NCI-H82 (cell line): ENCODE results near the gene ATP10A.

ENCODE experiments used
- DNase-seq: peaks from one replicate; lab custom pipeline; 2025; lab: John Stamatoyannopoulos, UW

The ATP10A gene, protein sequence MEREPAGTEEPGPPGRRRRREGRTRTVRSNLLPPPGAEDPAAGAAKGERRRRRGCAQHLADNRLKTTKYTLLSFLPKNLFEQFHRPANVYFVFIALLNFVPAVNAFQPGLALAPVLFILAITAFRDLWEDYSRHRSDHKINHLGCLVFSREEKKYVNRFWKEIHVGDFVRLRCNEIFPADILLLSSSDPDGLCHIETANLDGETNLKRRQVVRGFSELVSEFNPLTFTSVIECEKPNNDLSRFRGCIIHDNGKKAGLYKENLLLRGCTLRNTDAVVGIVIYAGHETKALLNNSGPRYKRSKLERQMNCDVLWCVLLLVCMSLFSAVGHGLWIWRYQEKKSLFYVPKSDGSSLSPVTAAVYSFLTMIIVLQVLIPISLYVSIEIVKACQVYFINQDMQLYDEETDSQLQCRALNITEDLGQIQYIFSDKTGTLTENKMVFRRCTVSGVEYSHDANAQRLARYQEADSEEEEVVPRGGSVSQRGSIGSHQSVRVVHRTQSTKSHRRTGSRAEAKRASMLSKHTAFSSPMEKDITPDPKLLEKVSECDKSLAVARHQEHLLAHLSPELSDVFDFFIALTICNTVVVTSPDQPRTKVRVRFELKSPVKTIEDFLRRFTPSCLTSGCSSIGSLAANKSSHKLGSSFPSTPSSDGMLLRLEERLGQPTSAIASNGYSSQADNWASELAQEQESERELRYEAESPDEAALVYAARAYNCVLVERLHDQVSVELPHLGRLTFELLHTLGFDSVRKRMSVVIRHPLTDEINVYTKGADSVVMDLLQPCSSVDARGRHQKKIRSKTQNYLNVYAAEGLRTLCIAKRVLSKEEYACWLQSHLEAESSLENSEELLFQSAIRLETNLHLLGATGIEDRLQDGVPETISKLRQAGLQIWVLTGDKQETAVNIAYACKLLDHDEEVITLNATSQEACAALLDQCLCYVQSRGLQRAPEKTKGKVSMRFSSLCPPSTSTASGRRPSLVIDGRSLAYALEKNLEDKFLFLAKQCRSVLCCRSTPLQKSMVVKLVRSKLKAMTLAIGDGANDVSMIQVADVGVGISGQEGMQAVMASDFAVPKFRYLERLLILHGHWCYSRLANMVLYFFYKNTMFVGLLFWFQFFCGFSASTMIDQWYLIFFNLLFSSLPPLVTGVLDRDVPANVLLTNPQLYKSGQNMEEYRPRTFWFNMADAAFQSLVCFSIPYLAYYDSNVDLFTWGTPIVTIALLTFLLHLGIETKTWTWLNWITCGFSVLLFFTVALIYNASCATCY (N-terminal part only)

DNA sequence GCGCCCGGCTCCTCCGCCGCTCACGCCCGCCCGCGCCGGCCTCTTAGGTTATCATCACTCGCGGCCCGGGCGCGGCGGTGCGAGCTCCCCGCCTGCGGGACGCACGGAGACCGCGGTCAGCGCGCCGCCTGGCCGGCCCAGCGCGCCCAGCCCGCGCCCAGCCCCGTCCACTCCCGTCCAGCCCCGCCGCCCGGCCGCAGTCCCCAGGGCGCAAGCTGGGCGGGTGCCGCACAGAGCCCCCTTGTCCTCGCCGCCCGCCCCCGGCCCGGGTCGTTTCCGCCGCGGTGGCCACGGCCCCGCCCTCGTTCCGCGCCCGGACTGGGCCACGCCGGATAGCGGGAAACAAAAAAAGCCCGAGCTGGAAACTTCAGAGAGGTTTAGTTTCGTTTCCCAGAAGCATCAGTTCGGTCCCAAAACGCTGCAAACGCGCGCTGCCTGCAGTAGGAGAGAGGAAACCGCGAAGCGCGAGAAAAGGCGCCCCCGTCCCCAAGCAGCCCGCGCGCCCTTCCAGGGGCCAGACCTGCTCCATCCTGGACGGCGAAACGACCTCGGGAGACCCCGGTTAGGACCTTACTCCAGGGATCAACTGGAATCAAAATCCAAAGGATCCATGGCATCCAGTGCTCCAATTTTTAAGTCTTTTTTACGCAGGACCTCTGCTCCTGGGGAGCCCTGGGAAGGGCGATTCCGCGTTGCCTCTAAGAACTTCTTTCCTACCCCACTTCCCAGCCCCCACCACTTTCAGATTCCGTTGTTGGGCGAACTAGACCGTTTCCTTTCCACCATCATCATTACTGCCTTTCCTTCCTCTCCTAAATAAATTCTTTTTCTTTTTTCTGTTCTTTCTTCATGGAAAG is at the start of gene ATP10A:
ATP10A (minus strand) TSS at position 217 of the 857 bp plus-strand sequence. CDS start 231 bp downstream, outside the sequence.
- no peak for DNase-seq

DNA sequence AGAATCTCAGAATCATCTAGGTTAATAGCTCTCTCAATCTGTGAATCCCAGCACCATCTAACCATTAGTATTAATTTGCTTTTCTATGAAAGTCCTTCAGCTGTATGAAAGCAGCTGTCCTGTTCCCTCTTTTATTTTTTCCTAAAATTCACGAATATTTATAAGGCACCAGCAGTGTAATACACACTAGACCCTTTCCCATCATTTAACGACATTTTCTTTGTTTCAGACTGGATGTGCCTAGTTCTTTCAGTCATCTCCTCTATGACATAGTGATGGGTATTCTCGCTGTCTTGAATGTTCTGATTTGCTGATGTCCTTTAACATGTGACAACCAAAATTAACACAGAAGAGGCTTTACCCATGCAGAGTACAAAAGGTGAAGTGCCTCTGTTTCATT is 48.9 kb upstream of the ATP10A start:
- DNase-seq, result no peak

DNA sequence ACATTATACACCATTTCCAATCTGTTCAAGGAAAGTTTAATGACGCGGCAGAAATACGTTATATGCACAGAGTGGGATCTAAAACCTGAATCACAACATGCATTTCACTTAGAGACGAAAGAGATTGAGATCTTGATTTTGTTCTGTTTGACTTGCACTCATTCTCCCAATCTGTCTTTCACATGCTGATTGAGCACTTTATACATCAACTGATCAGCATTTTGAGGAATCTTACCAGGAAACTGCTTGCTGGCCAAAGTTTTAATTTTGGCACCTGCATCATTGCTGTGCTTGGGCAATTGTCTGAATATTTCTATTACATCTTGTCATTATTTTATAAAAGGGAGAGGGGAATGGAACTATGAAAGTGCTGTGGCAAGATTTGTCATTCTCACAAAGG is 47.7 kb upstream of the ATP10A start:
- DNase-seq, result no peak

DNA sequence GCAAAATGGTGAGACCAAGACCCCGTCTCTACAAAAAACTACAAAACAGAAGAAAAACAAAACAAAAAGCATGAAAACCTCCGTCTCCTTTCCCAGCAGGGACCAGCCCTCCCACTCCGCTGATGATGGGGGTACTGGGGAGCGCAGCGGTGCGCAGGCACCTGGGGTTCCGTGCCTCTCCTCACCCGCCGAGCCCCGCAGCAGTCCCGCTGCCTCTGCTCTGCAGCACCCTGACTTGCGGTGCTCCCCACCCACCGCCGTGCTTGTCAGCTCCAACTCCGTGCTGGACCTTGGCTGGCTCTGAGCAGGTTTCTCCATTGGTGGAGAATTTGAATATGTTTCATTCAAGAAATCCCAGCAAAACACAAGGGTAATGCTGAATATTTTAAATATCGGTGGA is 46.7 kb upstream of the ATP10A start:
- DNase-seq, result no peak

DNA sequence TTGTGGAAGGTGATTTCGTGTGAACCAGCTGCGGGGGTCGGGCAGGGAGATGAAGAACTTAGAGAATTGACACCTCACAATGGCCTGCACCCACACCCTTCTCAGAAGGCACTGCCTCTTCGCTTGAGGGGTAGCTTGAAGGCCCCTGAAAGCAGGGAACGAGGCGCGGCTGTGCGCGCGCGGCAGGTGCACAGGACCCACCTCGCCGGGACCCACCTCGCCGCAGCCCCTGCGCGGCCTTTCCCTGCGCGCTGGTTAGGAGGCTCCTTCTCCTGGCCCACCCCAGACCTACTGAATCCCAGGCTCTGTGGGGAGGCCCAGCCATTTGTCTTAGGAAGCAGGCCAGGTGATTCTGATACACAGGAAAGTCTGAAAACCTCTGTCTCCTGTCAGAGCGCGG is 46.2 kb upstream of the ATP10A start:
- DNase-seq, result no peak

DNA sequence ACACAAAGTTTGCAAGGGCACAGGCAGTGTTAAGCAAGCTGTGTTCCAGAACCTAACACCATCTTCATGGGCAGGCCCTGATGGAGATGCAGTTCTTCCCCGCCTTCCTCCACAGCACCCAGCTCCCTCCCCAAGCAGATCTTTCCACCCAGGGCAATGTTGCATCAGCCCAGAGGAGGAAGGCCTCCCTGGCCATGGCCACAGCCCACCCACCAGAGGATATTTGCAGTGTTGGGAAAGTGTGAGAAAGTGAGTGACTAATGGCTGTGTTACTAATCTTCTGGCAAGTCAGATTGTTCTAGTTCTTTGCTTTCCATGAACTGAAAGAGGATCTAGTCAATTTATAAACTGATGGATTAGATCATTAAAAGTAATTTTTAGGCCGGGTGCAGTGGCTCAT is 42.0 kb upstream of the ATP10A start:
- no peak for DNase-seq

DNA sequence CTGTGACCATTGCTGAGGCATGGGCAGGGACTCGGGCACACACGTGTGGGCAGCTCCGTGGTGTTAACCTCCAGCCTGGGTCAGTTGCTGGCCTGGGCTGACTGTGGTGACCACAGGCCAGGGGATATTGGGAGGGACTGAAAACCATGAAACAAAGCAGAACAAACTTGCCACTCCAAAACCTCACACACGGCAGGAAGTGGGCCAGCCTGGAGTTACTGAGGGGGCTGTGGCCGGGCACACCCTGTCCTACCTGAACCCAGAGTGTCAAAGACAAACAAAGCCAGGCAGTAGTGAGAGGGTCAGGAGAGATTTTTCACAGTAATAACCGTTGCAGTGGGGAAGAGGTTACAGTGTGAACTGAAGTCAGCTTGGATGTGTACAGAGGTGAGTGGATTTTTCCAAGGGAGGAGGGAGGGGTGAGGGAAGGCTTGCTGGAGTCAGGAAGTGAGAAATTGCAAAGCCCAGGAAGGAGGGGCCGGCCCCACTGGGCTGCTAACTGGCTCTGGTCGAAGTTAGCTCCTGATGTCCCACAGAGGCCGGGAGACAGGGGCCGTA is 40.0 kb upstream of the ATP10A start:
- no peak for DNase-seq

DNA sequence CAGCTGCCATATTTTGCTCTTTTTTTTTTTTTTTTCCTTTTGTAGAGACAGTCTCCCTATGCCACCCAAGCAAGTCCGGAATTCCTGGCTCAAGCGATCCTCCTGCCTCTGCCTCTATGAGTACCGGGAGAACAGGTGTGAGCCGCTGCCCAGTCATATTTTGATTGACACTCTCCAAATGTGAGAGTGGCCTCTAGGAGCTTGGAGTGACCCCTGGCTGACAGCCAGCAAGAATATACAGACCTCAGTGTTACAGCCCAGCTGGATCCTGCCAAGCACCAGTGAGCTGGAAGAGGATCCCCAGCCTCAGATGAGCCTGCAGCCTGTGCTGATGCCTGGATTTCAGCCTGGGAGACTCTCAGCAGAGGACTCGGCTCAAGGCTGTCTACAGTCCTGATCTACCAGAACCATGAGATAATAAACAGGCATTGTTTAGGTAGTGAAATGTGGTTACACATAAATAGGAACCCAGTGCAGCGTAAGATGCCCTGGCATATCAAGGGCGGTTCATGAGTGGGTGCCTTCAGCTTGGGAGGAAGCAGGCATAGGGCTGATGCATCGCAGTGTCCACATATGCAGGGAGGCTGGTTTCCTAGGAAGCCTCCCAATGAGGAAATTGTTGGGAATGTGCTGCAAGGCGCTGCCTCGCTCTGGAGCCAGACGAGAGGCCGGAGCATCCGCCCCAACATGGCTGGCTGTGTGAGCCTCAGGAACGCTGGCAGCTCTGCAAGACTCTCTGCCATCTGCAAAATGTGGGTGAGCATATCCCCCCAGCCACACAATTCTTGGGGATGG is 38.9 kb upstream of the ATP10A start:
- DNase-seq, result no peak

DNA sequence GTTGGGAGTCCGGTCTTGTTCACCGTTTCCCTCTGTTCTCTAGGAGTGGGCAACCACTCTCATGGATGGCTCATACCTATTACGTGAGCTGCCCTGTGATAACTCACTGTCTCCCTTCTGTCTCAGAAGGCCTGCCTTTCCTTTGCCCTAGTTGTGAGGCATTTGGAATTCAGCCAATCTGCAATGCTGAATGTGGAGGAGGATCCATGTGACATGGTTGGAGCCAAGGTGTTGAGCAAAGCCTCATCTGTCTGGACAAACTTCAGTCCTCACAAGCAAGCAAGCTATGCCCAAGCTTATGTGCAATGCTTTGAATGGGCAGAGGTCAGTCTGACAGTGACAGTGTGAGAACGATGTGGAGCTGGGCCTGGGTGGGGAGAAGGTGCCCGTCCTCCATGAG is 37.8 kb upstream of the ATP10A start:
- DNase-seq, result no peak

DNA sequence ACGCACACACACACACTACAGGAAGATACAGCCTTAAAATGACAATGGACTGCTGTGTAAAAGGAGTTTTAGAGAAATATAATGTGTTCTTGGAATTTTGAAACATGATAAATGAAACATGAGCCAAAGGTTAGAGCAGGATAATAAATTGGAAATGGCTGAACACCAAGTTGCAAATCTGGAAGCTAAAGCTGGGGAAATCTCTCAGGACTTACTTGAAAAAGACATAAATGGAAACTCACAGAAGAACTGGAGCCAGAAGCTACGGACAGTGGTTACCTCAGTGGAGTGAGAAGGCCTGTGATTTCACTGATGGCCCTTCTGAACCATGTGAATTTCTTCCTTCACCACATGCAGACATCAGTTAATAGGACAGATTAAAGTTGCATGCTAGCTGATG is 37.3 kb upstream of the ATP10A start:
- DNase-seq, result no peak

DNA sequence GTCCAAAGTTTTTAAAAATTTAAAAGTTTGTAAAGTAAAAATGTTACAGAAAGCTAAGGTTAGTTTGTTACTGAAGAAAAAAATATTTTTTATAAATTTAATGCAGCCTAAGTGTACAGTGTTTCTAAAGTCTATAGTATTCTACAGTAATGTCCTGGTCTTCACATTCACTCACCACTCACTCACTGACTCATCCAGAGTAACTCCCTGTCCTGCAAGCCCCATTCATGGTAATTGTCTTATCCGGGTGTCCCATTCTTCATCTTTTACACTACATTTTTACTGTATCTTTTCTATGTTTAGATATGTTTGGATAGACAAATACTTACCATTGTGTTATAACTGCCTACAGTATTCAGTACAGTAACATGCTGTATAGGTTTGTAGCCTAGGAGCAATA is 36.7 kb upstream of the ATP10A start:
- no peak for DNase-seq

DNA sequence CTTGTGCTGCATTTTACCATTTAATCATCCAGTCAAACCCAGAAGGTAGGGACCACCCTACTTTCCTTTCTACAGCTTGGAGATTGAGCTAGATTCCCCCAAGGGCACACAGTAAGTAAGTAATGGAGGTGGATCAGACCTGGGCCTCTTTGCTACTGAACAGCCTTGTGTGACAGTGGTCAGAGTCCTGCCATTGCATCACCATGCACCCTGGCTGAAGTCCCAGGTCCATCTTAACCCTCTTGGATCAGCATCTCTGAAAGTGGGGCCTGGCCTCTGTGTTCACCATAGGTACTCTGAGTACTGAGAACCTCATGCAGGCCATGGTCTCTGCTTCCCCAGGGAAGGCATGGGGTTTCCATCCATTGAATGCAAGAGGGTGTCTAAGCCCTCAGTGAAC is 34.5 kb upstream of the ATP10A start:
- DNase-seq, result no peak

DNA sequence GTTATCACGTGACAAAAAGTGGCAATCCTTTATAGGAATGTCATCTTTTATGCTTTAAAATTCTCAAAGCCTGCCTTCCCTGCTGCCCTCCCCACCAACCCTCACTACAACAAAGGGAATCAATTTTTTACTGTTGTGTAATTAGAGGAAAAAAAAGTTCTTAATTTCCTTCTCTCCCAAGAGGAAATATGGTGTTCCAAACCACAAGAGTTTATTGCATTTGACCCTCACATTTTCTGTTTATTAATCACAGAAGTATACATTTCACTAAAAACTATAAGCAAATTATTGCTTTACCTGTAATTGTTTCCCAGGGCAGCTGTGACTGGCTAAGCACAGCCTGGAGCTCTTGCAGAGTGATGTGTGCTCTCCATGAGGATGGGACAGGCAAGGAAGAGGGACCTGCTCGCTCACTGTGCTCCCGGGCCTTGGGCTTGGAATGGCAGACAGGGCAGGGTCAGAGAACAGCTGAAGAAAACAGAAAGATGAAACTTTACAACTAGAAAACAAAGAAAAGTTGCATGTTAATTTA is 31.3 kb upstream of the ATP10A start:
- DNase-seq, result no peak

DNA sequence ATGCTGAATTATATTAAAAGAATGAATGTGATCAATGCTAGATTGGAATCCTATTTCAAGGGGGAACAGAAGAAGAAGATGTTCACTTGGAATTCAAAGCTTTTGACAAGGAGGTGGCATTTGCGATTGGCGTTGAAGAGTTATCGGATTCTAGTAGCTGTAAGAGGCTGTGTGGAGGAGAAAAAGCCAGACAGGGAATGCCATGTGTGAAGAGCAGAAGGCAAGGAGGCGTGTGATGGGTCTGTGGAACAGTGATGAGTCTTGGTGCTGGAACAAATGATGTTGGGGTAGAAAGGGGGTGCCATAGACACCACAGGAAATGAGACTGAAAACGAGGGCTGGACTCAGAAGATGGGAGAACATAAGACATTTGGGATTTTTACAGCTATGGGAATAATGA is 30.5 kb upstream of the ATP10A start:
- no peak for DNase-seq

DNA sequence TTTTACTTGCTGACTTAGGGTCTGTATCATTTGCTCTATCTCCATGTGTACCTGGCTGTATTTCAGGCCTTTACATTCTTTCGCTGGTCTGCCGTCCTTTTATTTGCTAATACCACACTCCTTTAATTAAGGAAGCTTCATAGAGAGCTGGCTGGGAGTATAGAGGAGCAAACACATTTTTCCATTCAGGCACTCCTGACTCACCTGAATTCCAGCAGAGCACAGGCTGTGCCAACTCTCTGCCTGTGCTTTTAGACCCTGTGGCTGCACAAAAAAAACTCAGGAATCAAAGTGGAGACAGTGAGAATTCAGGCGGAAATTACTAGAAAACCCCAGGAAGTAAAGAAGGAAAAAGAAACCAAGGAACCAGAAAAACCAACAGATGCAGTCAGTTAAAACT is 29.0 kb upstream of the ATP10A start:
- DNase-seq, result no peak

DNA sequence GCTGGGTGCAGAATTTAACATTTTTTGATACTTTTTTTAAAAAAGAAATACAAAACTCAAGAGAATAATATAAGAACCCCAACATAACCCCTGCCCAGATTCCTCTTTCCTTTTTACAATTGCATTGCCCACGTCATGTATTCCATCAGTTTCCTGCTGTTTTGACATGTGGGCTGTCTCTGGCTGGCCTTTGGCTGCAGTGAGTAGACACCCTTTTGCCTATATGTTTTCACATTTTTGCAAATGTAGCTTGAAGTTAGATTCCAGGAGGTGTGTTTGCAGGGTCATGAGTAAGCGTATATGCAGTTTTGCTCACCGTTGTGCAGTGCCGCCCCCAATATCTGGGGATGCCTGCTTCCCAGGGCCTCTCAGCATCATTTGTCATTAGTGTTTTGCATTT is 28.0 kb upstream of the ATP10A start:
- no peak for DNase-seq

DNA sequence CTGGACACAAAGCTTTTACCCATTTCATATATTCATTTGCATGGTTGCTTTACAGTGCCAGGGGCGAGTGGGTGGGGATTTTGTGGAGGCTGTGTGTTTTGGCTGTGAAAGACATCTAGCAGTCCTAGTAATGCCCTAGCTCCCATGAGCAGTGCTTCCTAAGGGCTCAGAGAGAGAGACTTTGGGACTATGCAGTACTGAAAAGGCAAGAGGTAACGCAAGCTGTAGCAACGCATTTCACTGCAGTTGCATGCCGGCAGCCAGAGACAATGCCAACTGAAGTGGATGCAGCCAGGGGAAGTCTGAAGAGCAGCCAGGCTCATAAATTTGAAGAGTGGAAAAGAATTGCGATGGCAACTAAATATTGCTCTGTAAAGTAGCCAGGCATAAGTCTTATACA is 27.4 kb upstream of the ATP10A start:
- DNase-seq, result no peak

DNA sequence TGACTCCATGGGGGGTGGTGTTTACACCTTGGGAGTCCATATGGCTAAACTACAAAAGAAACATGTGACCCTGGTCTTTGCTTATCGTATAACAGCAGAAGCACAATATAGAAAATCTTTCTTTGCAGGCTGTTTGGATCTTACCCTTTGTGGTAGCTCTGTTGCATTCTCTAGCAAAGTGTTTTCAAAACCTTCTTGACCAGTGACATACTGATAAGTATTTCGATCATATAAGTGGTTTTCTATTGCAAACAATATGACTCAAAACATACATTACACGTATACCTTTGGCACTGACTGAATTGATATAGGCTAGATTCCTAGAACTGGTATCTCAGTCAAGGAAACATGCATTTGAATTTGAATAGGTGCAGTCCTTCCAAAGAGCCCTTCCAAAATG is 24.7 kb upstream of the ATP10A start:
- no peak for DNase-seq

DNA sequence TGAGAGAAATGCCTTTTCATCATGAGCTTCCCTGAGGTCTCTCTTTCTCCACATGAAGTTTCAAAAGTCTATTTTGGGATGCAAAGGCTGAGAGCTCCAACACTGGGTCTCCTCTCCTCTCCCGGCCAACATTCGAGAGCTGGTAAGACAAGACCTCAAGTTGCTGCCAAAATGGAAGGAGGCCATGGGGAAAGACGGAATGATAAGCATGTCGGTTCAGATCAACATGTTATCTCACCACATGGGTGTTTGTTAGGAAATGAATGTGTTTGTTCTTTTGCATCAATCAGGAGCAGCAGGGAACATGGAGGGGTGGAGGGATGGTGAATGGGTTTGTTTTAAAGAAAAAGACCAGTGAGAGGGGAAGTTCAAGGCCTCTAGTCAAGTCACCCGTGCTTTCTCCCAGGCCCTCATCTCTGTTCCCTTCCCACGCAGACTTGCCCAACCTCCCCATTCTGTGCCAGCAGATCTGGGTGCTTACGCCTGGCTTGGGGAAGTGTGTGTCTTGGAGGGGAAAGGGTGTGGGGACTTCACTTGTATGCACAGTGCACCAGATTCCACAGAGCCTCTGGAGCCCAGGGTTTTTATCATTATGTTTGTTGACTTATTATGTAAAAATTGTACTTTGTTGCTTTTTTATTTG is 23.5 kb upstream of the ATP10A start:
- no peak for DNase-seq

DNA sequence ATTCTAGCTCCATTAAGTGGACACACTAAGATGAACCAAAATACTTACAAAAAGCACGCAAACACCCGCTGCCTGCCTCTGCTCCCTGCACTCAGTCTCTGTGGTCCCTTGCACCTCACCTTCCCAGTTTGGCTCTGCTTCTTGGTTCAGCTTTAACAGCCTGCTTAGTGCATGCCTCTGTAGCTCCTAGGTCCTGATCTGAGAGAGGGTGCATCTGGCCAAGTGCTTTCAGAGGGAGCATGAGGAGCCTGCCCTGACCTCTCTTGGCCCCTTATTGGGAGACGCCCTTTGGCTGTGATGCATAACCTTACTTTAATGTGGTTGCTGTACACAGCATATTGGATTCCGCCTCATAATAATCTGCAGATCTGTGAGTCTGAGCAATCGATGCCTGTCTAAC is 21.2 kb upstream of the ATP10A start:
- no peak for DNase-seq
